SK-N-SH (cell line): Measurements from ENCODE around the gene CPNE1. TPM values are rescaled to one million over a fixed set of nuclear protein-coding genes. Genes with fewer than 3 reads are reported as not detected.
A peak's percentile ranks its signal among the peaks of the same experiment; 100 is the strongest.

Experiments used
- CTCF ChIA-PET: fragments of 300-600, 350-600 bp; formaldehyde crosslinking; extraction: SDS; loops from one replicate; lab custom pipeline; 2021; lab: Yijun Ruan, JAX
- POLR2A ChIA-PET: fragments of 350-600 bp; sonication (Branson Sonifier 250); formaldehyde crosslinking; extraction: SDS; loops from one replicate; lab custom pipeline; 2020; ENCODE audit warnings: antibody characterized with exemption, inconsistent platforms; lab: Yijun Ruan, JAX
- DNase-seq: peaks from one replicate; pipeline ENCODE4 v3.0.0; 2012
- H2AFZ ChIP-seq: fragments of 200-600 bp; sonication (generic); 2 replicates; pipeline ENCODE4 v1.8.1; 2016; ENCODE audit warnings: antibody characterized with exemption, mild to moderate bottlenecking, low read depth
- H3F3A ChIP-seq: fragments of 200-600 bp; sonication (generic); replicated peaks from 2 replicates; pipeline ENCODE3; 2016; ENCODE audit warnings: antibody characterized with exemption, mild to moderate bottlenecking; ENCODE audit not compliant: insufficient read depth
- H3K27ac ChIP-seq, 2 experiments: fragments of 200-500 bp in 1 of 2; fragments of 200-600 bp in 1 of 2; sonication (Bioruptor generic) in 1 of 2; sonication (generic), shearing (Covaris generic) in 1 of 2; 2 replicates each; pipeline versions ENCODE4 v1.5.1 to v1.6.1; 2014 to 2016; ENCODE audit warnings: low read depth in 2 of 2, inconsistent platforms in 1 of 2, low read length in 1 of 2, mild to moderate bottlenecking in 1 of 2, mixed read lengths in 1 of 2
- H3K27me3 ChIP-seq: fragments of 200-600 bp; sonication (generic), shearing (Covaris generic); 2 replicates; pipeline ENCODE4 v1.6.1; 2016; ENCODE audit warnings: mixed run types; ENCODE audit not compliant: insufficient read depth
- H3K36me3 ChIP-seq, 2 experiments: fragments of 200-500 bp in 1 of 2; fragments of 200-600 bp in 1 of 2; sonication (Bioruptor generic) in 1 of 2; sonication (generic) in 1 of 2; replicated peaks in 1 of 2; 2 replicates each; pipeline versions ENCODE3 to v1.5.1; 2014 to 2016; ENCODE audit warnings: low read length in 1 of 2, mild to moderate bottlenecking in 1 of 2; ENCODE audit not compliant: insufficient read depth in 2 of 2, control insufficient read depth in 1 of 2
- H3K4me1 ChIP-seq, 2 experiments: fragments of 200-500 bp in 1 of 2; fragments of 200-600 bp in 1 of 2; sonication (Bioruptor generic) in 1 of 2; sonication (generic), shearing (Covaris generic) in 1 of 2; 2 replicates each; pipeline versions ENCODE4 v1.5.1 to v1.6.1; 2014 to 2016; ENCODE audit warnings: low read depth in 1 of 2, low read length in 1 of 2, mixed run types in 1 of 2; ENCODE audit not compliant: insufficient read depth in 2 of 2, control insufficient read depth in 1 of 2
- H3K4me2 ChIP-seq: fragments of 200-600 bp; sonication (generic), shearing (Covaris generic); 2 replicates; pipeline ENCODE4 v1.6.1; 2017; ENCODE audit warnings: mixed run types
- H3K4me3 ChIP-seq, 2 experiments: fragments of 200-500 bp in 1 of 2; fragments of 200-600 bp in 1 of 2; sonication (Bioruptor generic) in 1 of 2; sonication (generic), shearing (Covaris generic) in 1 of 2; 2 replicates each; pipeline versions ENCODE4 v1.5.1 to v1.8.1; 2014 to 2016; ENCODE audit warnings: low read depth in 2 of 2, inconsistent platforms in 1 of 2, low read length in 1 of 2, mild to moderate bottlenecking in 1 of 2, mixed read lengths in 1 of 2, moderate library complexity in 1 of 2
- H3K79me2 ChIP-seq: fragments of 200-600 bp; sonication (generic); 2 replicates; pipeline ENCODE4 v1.8.1; 2017; ENCODE audit warnings: mild to moderate bottlenecking; ENCODE audit not compliant: insufficient read depth
- H3K9ac ChIP-seq: fragments of 200-600 bp; sonication (generic); 2 replicates; pipeline ENCODE4 v1.6.1; 2017; ENCODE audit warnings: mixed run types
- H3K9me2 ChIP-seq: fragments of 200-600 bp; sonication (generic); 2 replicates; pipeline ENCODE4 v1.6.1; 2017; ENCODE audit warnings: mixed run types
- H3K9me3 ChIP-seq: fragments of 200-600 bp; sonication (generic); 2 replicates; pipeline ENCODE4 v1.6.1; 2017; ENCODE audit warnings: mixed run types, mild to moderate bottlenecking, moderate library complexity
- H4K20me1 ChIP-seq: fragments of 200-600 bp; sonication (generic); 2 replicates; pipeline ENCODE4 v1.6.1; 2017; ENCODE audit warnings: mild to moderate bottlenecking, mixed run types; ENCODE audit not compliant: insufficient read depth
- CHD2 ChIP-seq: fragments of 150-350 bp; IDR thresholded peaks from 2 replicates; pipeline ENCODE4 v1.6.1; 2018; ENCODE audit warnings: low read length; ENCODE audit not compliant: partially characterized antibody
- FOSL2 ChIP-seq: IDR thresholded peaks from 2 replicates; pipeline ENCODE4 v1.4.0; 2012; ENCODE audit warnings: low read depth, mild to moderate bottlenecking, moderate library complexity, borderline replicate concordance
- FOXJ3 ChIP-seq: sonication (generic); formaldehyde crosslinking; IDR thresholded peaks from 2 replicates; pipeline ENCODE4 v1.5.1; 2020; ENCODE audit warnings: mild to moderate bottlenecking, missing genetic modification reagents
- GABPA ChIP-seq: IDR thresholded peaks from 2 replicates; pipeline ENCODE4 v1.4.0; 2012; ENCODE audit warnings: low read depth, mild to moderate bottlenecking
- IRF3 ChIP-seq: fragments of 150-350 bp; IDR thresholded peaks from 2 replicates; pipeline ENCODE4 v1.6.1; 2016; ENCODE audit warnings: mild to moderate bottlenecking, low read depth, low read length
- MAX ChIP-seq: IDR thresholded peaks from 2 replicates; pipeline ENCODE4 v1.4.0; 2012; ENCODE audit warnings: low read depth
- POLR2AphosphoS5 ChIP-seq: IDR thresholded peaks from 2 replicates; pipeline ENCODE4 v1.6.1; 2012; ENCODE audit warnings: low read depth, low read length
- RAD21 ChIP-seq: IDR thresholded peaks from 2 replicates; pipeline ENCODE4 v1.6.1; 2012; ENCODE audit warnings: mild to moderate bottlenecking, low read length
- RCOR1 ChIP-seq: fragments of 150-350 bp; IDR thresholded peaks from 2 replicates; pipeline ENCODE4 v1.6.1; 2017; ENCODE audit warnings: antibody characterized with exemption, low read length
- RXRA ChIP-seq: IDR thresholded peaks from 2 replicates; pipeline ENCODE4 v1.4.0; 2012; ENCODE audit warnings: low read depth, mild to moderate bottlenecking, borderline replicate concordance
- SIN3A ChIP-seq: IDR thresholded peaks from 2 replicates; pipeline ENCODE4 v1.6.1; 2012; ENCODE audit warnings: low read depth, mild to moderate bottlenecking, low read length, moderate library complexity, borderline replicate concordance
- TAF1 ChIP-seq: IDR thresholded peaks from 2 replicates; pipeline ENCODE4 v1.6.1; 2012; ENCODE audit warnings: low read depth, mild to moderate bottlenecking, low read length, moderate library complexity, borderline replicate concordance
- WGBS: methylation state at CpG from one replicate; pipeline ENCODE4 v1.1.6; 2017; ENCODE audit warnings: low lambda C conversion rate; 5-methylcytosine and 5-hydroxymethylcytosine counted together
- polyA plus RNA-seq, 3 experiments: library from polyadenylated mRNA; depleted of rRNA; stranded (reverse); fragments of >200 nt; gene quantifications; 2 replicates each; pipeline ENCODE4 v1.2.3, GENCODE V29; 2012
- TF ChIP-seq, protein P1 (sequence below): IDR thresholded peaks from 2 replicates; pipeline ENCODE4; 2012

CPNE1 gene
- polyA plus RNA-seq, 1 of the 3 experiments (the other 2 are of a cell fraction): 279 TPM

DNA sequence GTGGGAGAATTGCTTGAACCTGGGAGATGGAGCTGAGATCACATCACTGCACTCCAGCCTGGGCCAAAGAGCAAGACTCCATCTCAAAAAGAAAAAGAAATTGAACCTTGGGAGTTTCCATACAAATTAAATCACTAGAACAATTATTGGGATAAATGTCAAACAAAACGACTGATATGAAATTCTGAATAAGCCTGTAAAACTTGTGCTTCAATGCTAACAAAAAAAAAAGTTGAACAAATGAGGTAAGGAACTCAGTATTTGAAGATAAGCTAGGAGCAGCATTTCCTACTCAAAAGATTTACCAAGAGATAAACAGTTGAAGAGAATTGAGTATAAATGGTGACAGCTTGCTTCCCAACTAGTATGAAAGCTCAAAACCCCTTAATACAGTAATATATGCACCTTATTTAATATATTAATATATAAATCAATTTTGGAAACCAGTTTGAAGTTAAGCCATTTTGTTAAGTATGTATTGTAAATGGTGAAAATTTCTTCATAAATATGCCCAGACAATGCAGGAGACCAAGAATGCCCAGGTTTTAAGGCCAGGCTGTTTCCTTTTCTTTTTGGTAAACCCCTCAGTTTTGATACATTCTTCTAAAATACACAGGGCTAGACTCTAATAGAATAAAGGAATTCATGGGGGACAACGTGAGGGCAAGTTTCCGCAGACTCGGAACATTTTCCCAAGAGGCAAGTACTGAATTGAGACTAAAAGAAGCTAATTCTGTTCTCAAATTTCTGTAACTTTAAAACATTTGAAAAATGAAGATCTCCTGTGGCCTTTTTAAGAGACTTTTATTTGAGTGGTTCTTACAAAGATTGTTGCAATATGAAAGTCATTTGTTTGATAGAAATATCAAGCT is 38.4 kb upstream of the CPNE1 start (continued):
- no peak for TF ChIP-seq POLR2AphosphoS5

GRCh38 chr20:35702051-35702823 is 37.5 kb upstream of the CPNE1 start:
- H3K36me3 ChIP-seq: peaks cover 53 to 67% of the 10 kb centered on the region in 2 experiments
- WGBS: 93% methylated on average over 12 of the region's 12 CpGs
- H3K27me3 ChIP-seq: no peaks in the 10 kb centered on the region
- H4K20me1 ChIP-seq: peaks cover 44% of the 10 kb centered on the region
- POLR2A ChIA-PET: interaction anchor here (1.4 kb wide), 1 partner anchor 87 kb away, joined by 3 read pairs; the partner anchor contains the start of gene SPAG4
- no peak overlapping the region for H3K9ac ChIP-seq
- peaks cover 75% of the 10 kb centered on the region for H3K79me2 ChIP-seq
- H3F3A ChIP-seq: peaks cover 75% of the 10 kb centered on the region
- H3K4me2 ChIP-seq: no peak overlapping the region
- no peak for DNase-seq
- H3K27ac ChIP-seq: peak overlapping the region in 1 of 2 experiments; percentile 89; a peak in 2 of 4 replicates
- CTCF ChIA-PET: interaction anchor here (1.4 to 4.7 kb wide), 3 partner anchors 9 to 238 kb away, joined by 4 to 18 read pairs (median 5); no protein-coding TSS in a partner anchor
- no peak overlapping the region for H2AFZ ChIP-seq
- H3K4me3 ChIP-seq: no peak overlapping the region
- TF ChIP-seq SIN3A (0 out of 2 replicates have a peak, but pooled peaks have one; percentile 10), RCOR1 (no peak), FOSL2 (no peak), CHD2 (no peak), IRF3 (no peak)
- H3K4me1 ChIP-seq: peaks cover 0 to 16% of the 10 kb centered on the region in 2 experiments; a peak in 3 of 4 replicates
- no peaks in the 10 kb centered on the region for H3K9me2 ChIP-seq
- H3K9me3 ChIP-seq: no peaks in the 10 kb centered on the region

DNA sequence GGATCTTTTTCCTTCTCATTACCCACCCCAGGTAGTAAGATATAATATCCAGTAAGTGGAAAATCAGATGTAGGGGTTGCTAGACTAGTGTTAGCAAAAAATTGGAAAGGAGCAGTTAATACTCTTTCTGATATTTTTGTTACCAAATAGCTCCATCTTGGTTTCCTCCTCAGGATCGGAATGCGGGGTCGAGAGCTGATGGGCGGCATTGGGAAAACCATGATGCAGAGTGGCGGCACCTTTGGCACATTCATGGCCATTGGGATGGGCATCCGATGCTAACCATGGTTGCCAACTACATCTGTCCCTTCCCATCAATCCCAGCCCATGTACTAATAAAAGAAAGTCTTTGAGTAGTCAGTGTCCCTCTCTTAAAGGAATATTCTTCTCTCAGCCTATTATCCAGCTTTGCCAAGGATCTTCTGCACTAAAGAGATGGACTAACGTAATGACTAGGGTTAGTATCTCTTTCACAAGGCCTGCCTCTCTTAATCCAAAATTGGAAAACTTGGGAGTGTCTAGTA is 36.0 kb upstream of the CPNE1 start:
- peak overlapping the region; percentile 88 to 89; a peak in 3 of 4 replicates for H3K27ac ChIP-seq
- H3K9me2 ChIP-seq: no peaks in the 10 kb centered on the region
- H3K4me2 ChIP-seq: peak overlapping the region; percentile 92
- ChIA-PET CTCF (interaction anchor here (1.0 to 4.7 kb wide), 4 partner anchors 11 to 99 kb away, joined by 3 to 18 read pairs (median 8); partner anchors contain the start of genes CPNE1 and RBM12), POLR2A (interaction anchor here (1.0 to 2.1 kb wide), 2 partner anchors 21 to 42 kb away, joined by 3 to 17 read pairs; partner anchors contain the start of gene RBM39)
- H3K27me3 ChIP-seq: no peaks in the 10 kb centered on the region
- H3K9me3 ChIP-seq: no peaks in the 10 kb centered on the region
- peaks cover 45 to 62% of the 10 kb centered on the region in 2 experiments for H3K36me3 ChIP-seq
- no peak for DNase-seq
- H3K4me3 ChIP-seq: peak overlapping the region in 1 of 2 experiments; percentile 90; a peak in 2 of 4 replicates
- H4K20me1 ChIP-seq: peaks cover 30% of the 10 kb centered on the region
- peak overlapping the region; percentile 95; the same call in 1 of the 2 replicates for H3K9ac ChIP-seq
- no peak overlapping the region for H2AFZ ChIP-seq
- peaks cover 0 to 16% of the 10 kb centered on the region in 2 experiments; a peak in 3 of 4 replicates for H3K4me1 ChIP-seq
- peaks cover 76% of the 10 kb centered on the region for H3K79me2 ChIP-seq
- peaks cover 59% of the 10 kb centered on the region for H3F3A ChIP-seq
- TF ChIP-seq TAF1: no peak
- no peak for TF ChIP-seq CHD2
- no peak for TF ChIP-seq MAX
- TF ChIP-seq RAD21: no peak
- TF ChIP-seq, protein P1, sequence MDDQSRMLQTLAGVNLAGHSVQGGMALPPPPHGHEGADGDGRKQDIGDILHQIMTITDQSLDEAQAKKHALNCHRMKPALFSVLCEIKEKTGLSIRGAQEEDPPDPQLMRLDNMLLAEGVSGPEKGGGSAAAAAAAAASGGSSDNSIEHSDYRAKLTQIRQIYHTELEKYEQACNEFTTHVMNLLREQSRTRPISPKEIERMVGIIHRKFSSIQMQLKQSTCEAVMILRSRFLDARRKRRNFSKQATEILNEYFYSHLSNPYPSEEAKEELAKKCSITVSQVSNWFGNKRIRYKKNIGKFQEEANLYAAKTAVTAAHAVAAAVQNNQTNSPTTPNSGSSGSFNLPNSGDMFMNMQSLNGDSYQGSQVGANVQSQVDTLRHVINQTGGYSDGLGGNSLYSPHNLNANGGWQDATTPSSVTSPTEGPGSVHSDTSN: no peak
- TF ChIP-seq FOXJ3: no peak
- TF ChIP-seq RXRA: no peak
- no peak for TF ChIP-seq GABPA
- 93% methylated on average over 7 of the region's 7 CpGs for WGBS
